Measurements from ENCODE around the gene SIN3A. TPM values are rescaled to one million over a fixed set of nuclear protein-coding genes. Genes with fewer than 3 reads are reported as not detected.
"Not testable (repeated sequence)": the region's sequence is repeated elsewhere in the genome, so short reads cannot be mapped to it uniquely, and the experiment has no call there.

SIN3A gene
- total RNA-seq, 2 donors from 2014 or later: 93.1 to 96.4 TPM

GRCh38 chr15:75397494-75397893, 54.0 kb downstream of the SIN3A start:
- H3K4me3 Mint-ChIP-seq: no peak overlapping the region
- H3K36me3 Mint-ChIP-seq (ENCODE audit: insufficient read depth in 2 of 2): peaks cover 17 to 49% of the 10 kb centered on the region in 2 donors
- peak overlapping the region; percentile 88 for H3K27ac Mint-ChIP-seq
- no peaks in the 10 kb centered on the region for H3K4me1 Mint-ChIP-seq (ENCODE audit: low read depth)
- H3K27me3 Mint-ChIP-seq (ENCODE audit: low read depth): no peaks in the 10 kb centered on the region
- ATAC-seq (replicated peaks in 1 of 2) (no peak), DNase-seq (no peak)
- no peaks in the 10 kb centered on the region for H3K9me3 Mint-ChIP-seq

GRCh38 chr15:75389791-75390382, 61.6 kb downstream of the SIN3A start:
- no peak for ATAC-seq (replicated peaks in 1 of 2)
- DNase-seq: no peak
- H3K9me3 Mint-ChIP-seq: no peaks in the 10 kb centered on the region
- H3K27ac Mint-ChIP-seq: peak overlapping the region; percentile 22
- H3K27me3 Mint-ChIP-seq (ENCODE audit: low read depth): no peaks in the 10 kb centered on the region
- H3K4me1 Mint-ChIP-seq (ENCODE audit: low read depth): peaks cover 16% of the 10 kb centered on the region
- H3K36me3 Mint-ChIP-seq (ENCODE audit: insufficient read depth in 2 of 2): peaks cover 14 to 32% of the 10 kb centered on the region in 2 donors
- H3K4me3 Mint-ChIP-seq: no peak overlapping the region

- H3K4me1 Mint-ChIP-seq (ENCODE audit: low read depth): peaks cover 16% of the 10 kb centered on the region
- not testable (repeated sequence) for H3K4me3 Mint-ChIP-seq; H3K9me3 Mint-ChIP-seq; H3K27ac Mint-ChIP-seq; ATAC-seq (replicated peaks in 1 of 2); DNase-seq; H3K27me3 Mint-ChIP-seq (ENCODE audit: low read depth)
- H3K36me3 Mint-ChIP-seq (ENCODE audit: insufficient read depth in 2 of 2): peaks cover 7 to 31% of the 10 kb centered on the region in 2 donors
These were observed 67.5 kb downstream of the SIN3A start for GRCh38 chr15:75383986-75384385.

GRCh38 chr15:75380773-75381172, 70.7 kb downstream of the SIN3A start:
- ATAC-seq (replicated peaks in 1 of 2) (no peak), DNase-seq (no peak)
- H3K36me3 Mint-ChIP-seq (ENCODE audit: insufficient read depth in 2 of 2): peaks cover 7 to 34% of the 10 kb centered on the region in 2 donors
- H3K4me1 Mint-ChIP-seq (ENCODE audit: low read depth): peaks cover 4% of the 10 kb centered on the region
- H3K27ac Mint-ChIP-seq: peak overlapping the region; percentile 26
- no peaks in the 10 kb centered on the region for H3K27me3 Mint-ChIP-seq (ENCODE audit: low read depth)
- H3K4me3 Mint-ChIP-seq: no peak overlapping the region
- no peaks in the 10 kb centered on the region for H3K9me3 Mint-ChIP-seq

GRCh38 chr15:75371901-75372688, 79.4 kb downstream of the SIN3A start:
- H3K4me1 Mint-ChIP-seq (ENCODE audit: low read depth): peaks cover 22% of the 10 kb centered on the region
- no peak overlapping the region for H3K4me3 Mint-ChIP-seq
- no peak for ATAC-seq (replicated peaks in 1 of 2)
- peaks cover 5 to 24% of the 10 kb centered on the region in 2 donors for H3K36me3 Mint-ChIP-seq (ENCODE audit: insufficient read depth in 2 of 2)
- H3K9me3 Mint-ChIP-seq: no peaks in the 10 kb centered on the region
- no peak for DNase-seq
- H3K27ac Mint-ChIP-seq: no peak overlapping the region
- no peaks in the 10 kb centered on the region for H3K27me3 Mint-ChIP-seq (ENCODE audit: low read depth)

- H3K27me3 Mint-ChIP-seq (ENCODE audit: low read depth): no peaks in the 10 kb centered on the region
- H3K4me1 Mint-ChIP-seq (ENCODE audit: low read depth): peaks cover 22% of the 10 kb centered on the region
- peaks cover 4 to 23% of the 10 kb centered on the region in 2 donors for H3K36me3 Mint-ChIP-seq (ENCODE audit: insufficient read depth in 2 of 2)
- H3K9me3 Mint-ChIP-seq: no peaks in the 10 kb centered on the region
- no peak for DNase-seq
- no peak for ATAC-seq (replicated peaks in 1 of 2)
- H3K4me3 Mint-ChIP-seq: no peak overlapping the region
- peak overlapping the region; percentile 24 for H3K27ac Mint-ChIP-seq
These were observed 80.0 kb downstream of the SIN3A start for GRCh38 chr15:75371486-75371885.

- Mint-ChIP-seq H3K9me3 (no peaks in the 10 kb centered on the region), H3K36me3 (ENCODE audit: insufficient read depth in 2 of 2) (peaks cover 4 to 15% of the 10 kb centered on the region in 2 donors)
These were observed 81.5 kb downstream of the SIN3A start for GRCh38 chr15:75369897-75370581.

GRCh38 chr15:75368689-75369239, 82.7 kb downstream of the SIN3A start:
- no peaks in the 10 kb centered on the region for H3K9me3 Mint-ChIP-seq
- peak in 1 of 2 donors; percentile 33 for DNase-seq
- H3K36me3 Mint-ChIP-seq (ENCODE audit: insufficient read depth in 2 of 2): peaks cover 0 to 6% of the 10 kb centered on the region in 2 donors
- peaks cover 22% of the 10 kb centered on the region for H3K4me1 Mint-ChIP-seq (ENCODE audit: low read depth)
- peak overlapping the region; percentile 88 to 91 for H3K4me3 Mint-ChIP-seq
- ATAC-seq (replicated peaks in 1 of 2): peak in 1 of 2 donors; percentile 1
- H3K27me3 Mint-ChIP-seq (ENCODE audit: low read depth): no peaks in the 10 kb centered on the region
- peak overlapping the region; percentile 79 for H3K27ac Mint-ChIP-seq

More at GRCh38 chr15:75369897-75370581, 81.5 kb downstream of the SIN3A start:
- H3K4me1 Mint-ChIP-seq (ENCODE audit: low read depth): peaks cover 22% of the 10 kb centered on the region
- H3K27me3 Mint-ChIP-seq (ENCODE audit: low read depth): no peaks in the 10 kb centered on the region
- peak overlapping the region; percentile 88 to 91 for H3K4me3 Mint-ChIP-seq
- peak overlapping the region; percentile 79 for H3K27ac Mint-ChIP-seq
- ATAC-seq (replicated peaks in 1 of 2): no peak
- DNase-seq: no peak

GRCh38 chr15:75367913-75368688, 83.4 kb downstream of the SIN3A start, which contains the start of gene MAN2C1:
Gene MAN2C1, minus strand, starts transcription at chr15:75368607. Its CDS starts 24 bp downstream, at chr15:75368583.
- peaks cover 22% of the 10 kb centered on the region for H3K4me1 Mint-ChIP-seq (ENCODE audit: low read depth)
- H3K9me3 Mint-ChIP-seq: no peaks in the 10 kb centered on the region
- no peaks in the 10 kb centered on the region for H3K27me3 Mint-ChIP-seq (ENCODE audit: low read depth)
- peak within 1 kb of the TSS; percentile 88 to 91 for H3K4me3 Mint-ChIP-seq
- peak within 1 kb of the TSS; percentile 79 for H3K27ac Mint-ChIP-seq
- peak; percentile 92 for ATAC-seq (replicated peaks in 1 of 2)
- peaks cover 0 to 4% of the 10 kb centered on the region in 2 donors for H3K36me3 Mint-ChIP-seq (ENCODE audit: insufficient read depth in 2 of 2)
- DNase-seq: peak; percentile 96 to 97

- no peaks in the 10 kb centered on the region for H3K27me3 Mint-ChIP-seq (ENCODE audit: low read depth)
- H3K27ac Mint-ChIP-seq: peak overlapping the region; percentile 25
- H3K9me3 Mint-ChIP-seq: no peaks in the 10 kb centered on the region
- no peak for ATAC-seq (replicated peaks in 1 of 2)
- no peaks in the 10 kb centered on the region for H3K36me3 Mint-ChIP-seq (ENCODE audit: insufficient read depth in 2 of 2)
- DNase-seq: no peak
- peaks cover 22% of the 10 kb centered on the region for H3K4me1 Mint-ChIP-seq (ENCODE audit: low read depth)
- peak overlapping the region; percentile 88 to 91 for H3K4me3 Mint-ChIP-seq
These were observed 84.0 kb downstream of the SIN3A start for GRCh38 chr15:75367406-75367912.

GRCh38 chr15:75367006-75367405, 84.5 kb downstream of the SIN3A start:
- ATAC-seq (replicated peaks in 1 of 2): no peak
- DNase-seq: no peak
- H3K4me3 Mint-ChIP-seq: peak overlapping the region in 1 of 2 donors; percentile 88
- H3K27ac Mint-ChIP-seq: no peak overlapping the region
- peaks cover 22% of the 10 kb centered on the region for H3K4me1 Mint-ChIP-seq (ENCODE audit: low read depth)
- H3K36me3 Mint-ChIP-seq (ENCODE audit: insufficient read depth in 2 of 2): no peaks in the 10 kb centered on the region
- H3K27me3 Mint-ChIP-seq (ENCODE audit: low read depth): no peaks in the 10 kb centered on the region
- no peaks in the 10 kb centered on the region for H3K9me3 Mint-ChIP-seq

GRCh38 chr15:75366163-75366562, 85.3 kb downstream of the SIN3A start:
- no peaks in the 10 kb centered on the region for H3K36me3 Mint-ChIP-seq (ENCODE audit: insufficient read depth in 2 of 2)
- H3K27me3 Mint-ChIP-seq (ENCODE audit: low read depth): no peaks in the 10 kb centered on the region
- no peak overlapping the region for H3K4me3 Mint-ChIP-seq
- peaks cover 22% of the 10 kb centered on the region for H3K4me1 Mint-ChIP-seq (ENCODE audit: low read depth)
- ATAC-seq (replicated peaks in 1 of 2): no peak
- DNase-seq: no peak
- H3K27ac Mint-ChIP-seq: no peak overlapping the region
- no peaks in the 10 kb centered on the region for H3K9me3 Mint-ChIP-seq

Data from activated T-cell treated with anti-CD3 and anti-CD28 coated beads, Interleukin-2, amount 50 U/mL, for 72 hours (primary cell).